GM12874 (cell line): ENCODE results near the gene EEA1.

Experiments
- CTCF ChIP-seq: IDR thresholded peaks from 2 replicates; pipeline ENCODE4 v1.5.1; 2011; ENCODE audit warnings: low read depth, mild to moderate bottlenecking, control low read depth, low read length, moderate library complexity; ENCODE audit not compliant: insufficient read depth

EEA1 gene

GRCh38 chr12:92735131-92735721 is 193.9 kb downstream of the EEA1 start:
- TF ChIP-seq CTCF: no peak

GRCh38 chr12:92733661-92734060 is 195.4 kb downstream of the EEA1 start:
- TF ChIP-seq CTCF: no peak

GRCh38 chr12:92733181-92733580 is 195.9 kb downstream of the EEA1 start:
- no peak for TF ChIP-seq CTCF

GRCh38 chr12:92732716-92733115 is 196.4 kb downstream of the EEA1 start:
- no peak for TF ChIP-seq CTCF

DNA sequence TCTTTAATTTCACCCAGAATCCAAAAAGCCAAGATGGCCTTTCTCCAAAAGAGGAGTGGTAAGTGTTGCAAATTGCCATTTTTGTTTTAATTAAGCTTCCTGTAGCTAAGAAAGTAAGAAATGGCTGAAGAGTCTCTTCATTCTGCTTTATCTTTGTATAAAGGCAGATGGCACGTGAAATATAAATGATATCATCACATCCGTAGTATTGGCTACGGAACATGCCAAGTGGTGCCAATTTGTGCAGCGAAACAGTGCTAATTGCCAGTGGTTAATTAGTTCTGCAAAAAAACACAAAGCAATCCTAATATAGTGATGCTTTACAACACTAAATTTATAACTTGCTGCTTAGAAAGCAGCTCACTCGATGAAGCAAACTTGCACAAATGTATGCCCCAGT is 196.9 kb downstream of the EEA1 start:
- TF ChIP-seq CTCF: no peak

- TF ChIP-seq CTCF: no peak
Observed at GRCh38 chr12:92730758-92731157, 198.3 kb downstream of the EEA1 start.

DNA sequence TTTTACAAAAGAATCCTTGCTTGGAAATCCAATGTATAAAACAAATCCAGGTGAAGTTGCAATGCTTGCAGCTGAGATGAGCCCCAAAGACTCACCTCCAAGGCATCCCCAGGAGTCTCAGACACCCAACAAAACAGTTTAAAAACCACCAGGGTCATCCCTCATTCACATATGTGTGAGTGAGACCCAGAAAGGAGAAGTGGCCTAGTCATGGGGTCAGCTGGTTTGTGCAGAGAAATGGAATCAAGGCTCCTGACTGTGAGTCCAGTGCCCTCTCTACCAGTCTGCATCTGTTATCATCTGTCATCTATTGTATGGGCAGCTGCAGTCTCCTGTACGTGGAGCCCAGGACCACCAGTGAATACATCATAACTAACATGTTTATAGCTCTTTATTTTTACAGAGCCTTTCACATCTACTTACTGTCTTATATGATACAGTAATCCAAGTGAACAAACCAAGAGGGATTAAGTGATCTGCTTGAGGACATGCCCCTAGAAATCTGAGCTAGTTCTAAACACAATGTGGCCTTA is 199.3 kb downstream of the EEA1 start:
- TF ChIP-seq CTCF: no peak
